Mesangial cell (primary cell): ENCODE measurements around the gene TCOF1. TPM values are rescaled to one million over a fixed set of nuclear protein-coding genes. Genes with fewer than 3 reads are reported as not detected.

Experiments
- total RNA-seq: library from RNA; depleted of rRNA; stranded (reverse); fragments of >200 nt; gene quantifications from 2 replicates; pipeline ENCODE4 v1.2.3, GENCODE V29; 2015

The TCOF1 gene
- 18.5 and 55.9 TPM in 2 replicates for total RNA-seq

GRCh38 chr5:150357326-150358260 lies at the start of gene TCOF1:
Gene TCOF1, plus strand, starts transcription at chr5:150357697. Its CDS starts 50 bp downstream, at chr5:150357747.

GRCh38 chr5:150412319-150413175 lies 55.0 kb downstream of the TCOF1 start, which contains the start of gene CD74:
Gene CD74, minus strand, starts transcription at chr5:150412910. Its CDS starts 161 bp downstream, at chr5:150412749.

Other genes with a start within 250 kb of the TCOF1 start
- 35.4 and 101 TPM in 2 replicates for gene PDGFRB, start 201.9 kb upstream of the TCOF1 start, total RNA-seq
- gene CDX1, start 190.9 kb upstream of the TCOF1 start, total RNA-seq: 0.33 and 0.63 TPM in 2 replicates
- not detected in 2 replicates for gene SLC6A7, start 167.6 kb upstream of the TCOF1 start, total RNA-seq
- 2.7 TPM in 1 of 2 replicates, not detected in the other for gene CAMK2A, start 67.9 kb upstream of the TCOF1 start, total RNA-seq
- 14.8 and 32.3 TPM in 2 replicates for gene ARSI, start 54.8 kb upstream of the TCOF1 start, total RNA-seq
- 41.6 and 107 TPM in 2 replicates for gene CD74, start 55.2 kb downstream of the TCOF1 start, total RNA-seq
- 1,725 and 2,035 TPM in 2 replicates for gene RPS14, start 92.0 kb downstream of the TCOF1 start, total RNA-seq
- 103 and 157 TPM in 2 replicates for gene NDST1, start 150.4 kb downstream of the TCOF1 start, total RNA-seq